Esophagus squamous epithelium (tissue), 5 donors: Measurements from ENCODE around the gene PRKCZ. TPM values are rescaled to one million over a fixed set of nuclear protein-coding genes. Genes with fewer than 3 reads are reported as not detected.

Source experiments
- DNase-seq: peaks from one replicate; lab custom pipeline; 2025; lab: John Stamatoyannopoulos, UW
- H3K27ac ChIP-seq, 4 donors: fragments of 200-600 bp; sonication (generic); one replicate each; pipeline ENCODE4 v1.5.1; 2016 to 2019; ENCODE audit warnings: mild to moderate bottlenecking in 1 of 4
- H3K27me3 ChIP-seq, 4 donors: fragments of 200-600 bp; sonication (generic); 1 replicate in 3 of 4; 2 replicates in 1 of 4; pipeline versions ENCODE4 v1.5.1 to v1.6.0; 2017 to 2021; ENCODE audit warnings: antibody characterized with exemption in 1 of 4
- H3K36me3 ChIP-seq, 3 donors: fragments of 200-600 bp; sonication (generic); one replicate each; pipeline ENCODE4 v1.5.1; 2016 to 2019
- H3K4me1 ChIP-seq, 3 donors: fragments of 200-600 bp; sonication (generic); one replicate each; pipeline ENCODE4 v1.5.1; 2017 to 2019
- H3K4me3 ChIP-seq, 4 donors: fragments of 200-600 bp; sonication (generic); 1 replicate in 3 of 4; 2 replicates in 1 of 4; pipeline ENCODE4 v1.5.1; 2016 to 2019; ENCODE audit warnings: mild to moderate bottlenecking in 2 of 4, moderate library complexity in 1 of 4
- H3K9me3 ChIP-seq, 3 donors: fragments of 200-600 bp; sonication (generic); one replicate each; pipeline ENCODE4 v1.5.1; 2016 to 2019
- POLR2A ChIP-seq, 4 donors: fragments of 450-650 bp; IDR thresholded peaks; one replicate each; pipeline ENCODE4 v1.6.1; 2017; ENCODE audit warnings: antibody characterized with exemption in 4 of 4, mild to moderate bottlenecking in 4 of 4, moderate library complexity in 3 of 4
- WGBS, 2 donors: methylation state at CpG; one replicate each; pipeline ENCODE4 v1.1.5; 2018; 5-methylcytosine and 5-hydroxymethylcytosine counted together
- intact Hi-C: fragments of 100-400 bp; cut with DNase I; formaldehyde crosslinking; loops from one replicate; pipeline ENCODE4 v1.15.0; 2022
- total RNA-seq, 4 donors: library from RNA; depleted of rRNA; stranded (reverse); fragments of >200 nt; gene quantifications; one replicate each; pipeline ENCODE4 v1.1.0, GENCODE V29; 2016
- TF ChIP-seq, protein P1 (sequence below), 6 experiments: fragments of 450-650 bp in 4 of 6; fragments of 200-600 bp in 2 of 6; sonication (generic) in 2 of 6; IDR thresholded peaks; one replicate each; pipeline ENCODE4 v1.5.1; 2016 to 2019; ENCODE audit warnings: antibody characterized with exemption in 6 of 6, mild to moderate bottlenecking in 4 of 6, moderate library complexity in 4 of 6
- donor health status: DM: yes; HTN: yes; CAD: no.

PRKCZ gene
- total RNA-seq, 4 donors from 2014 or later, result 14.5 to 23.8 (median 17.5) TPM

DNA sequence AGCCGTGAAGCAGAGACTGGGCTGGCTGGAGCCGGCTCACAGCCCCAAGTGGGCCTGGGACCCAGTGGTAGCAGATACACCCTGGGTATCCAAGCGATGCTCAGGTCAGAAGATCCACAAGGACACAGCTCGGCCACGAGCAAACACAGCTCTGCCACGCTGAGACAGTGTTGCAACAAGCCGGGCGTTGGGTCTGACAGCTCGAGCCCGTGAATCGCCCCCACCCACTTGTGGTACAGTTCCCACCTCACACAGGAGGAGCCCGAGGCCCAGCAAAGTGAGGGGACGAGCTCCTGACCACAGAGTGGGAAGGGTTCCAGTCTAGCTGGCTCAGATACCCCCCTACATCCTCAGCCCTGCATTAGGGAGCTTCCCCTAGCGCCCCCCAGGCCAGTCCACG is 8.9 kb upstream of the PRKCZ start:
- peaks cover 0 to 45% (median 0%) of the 10 kb centered on the region in 4 donors for H3K27me3 ChIP-seq
- TF ChIP-seq, protein P1, sequence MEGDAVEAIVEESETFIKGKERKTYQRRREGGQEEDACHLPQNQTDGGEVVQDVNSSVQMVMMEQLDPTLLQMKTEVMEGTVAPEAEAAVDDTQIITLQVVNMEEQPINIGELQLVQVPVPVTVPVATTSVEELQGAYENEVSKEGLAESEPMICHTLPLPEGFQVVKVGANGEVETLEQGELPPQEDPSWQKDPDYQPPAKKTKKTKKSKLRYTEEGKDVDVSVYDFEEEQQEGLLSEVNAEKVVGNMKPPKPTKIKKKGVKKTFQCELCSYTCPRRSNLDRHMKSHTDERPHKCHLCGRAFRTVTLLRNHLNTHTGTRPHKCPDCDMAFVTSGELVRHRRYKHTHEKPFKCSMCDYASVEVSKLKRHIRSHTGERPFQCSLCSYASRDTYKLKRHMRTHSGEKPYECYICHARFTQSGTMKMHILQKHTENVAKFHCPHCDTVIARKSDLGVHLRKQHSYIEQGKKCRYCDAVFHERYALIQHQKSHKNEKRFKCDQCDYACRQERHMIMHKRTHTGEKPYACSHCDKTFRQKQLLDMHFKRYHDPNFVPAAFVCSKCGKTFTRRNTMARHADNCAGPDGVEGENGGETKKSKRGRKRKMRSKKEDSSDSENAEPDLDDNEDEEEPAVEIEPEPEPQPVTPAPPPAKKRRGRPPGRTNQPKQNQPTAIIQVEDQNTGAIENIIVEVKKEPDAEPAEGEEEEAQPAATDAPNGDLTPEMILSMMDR (IDR thresholded peaks at IDR 0.05), result no peak
- no peak for TF ChIP-seq POLR2A (IDR thresholded peaks at IDR 0.05)
- H3K4me1 ChIP-seq, result peaks cover 6 to 29% (median 13%) of the 10 kb centered on the region in 3 donors
- H3K36me3 ChIP-seq, result no peaks in the 10 kb centered on the region
- no peak for DNase-seq
- no peaks in the 10 kb centered on the region for H3K9me3 ChIP-seq
- intact Hi-C loops, result no loop called here
- 74% methylated on average over 5 of the region's 15 CpGs; no CpG with 5 or more reads in 1 of the 2 donors for WGBS, 2 donors
- no peak overlapping the region for H3K4me3 ChIP-seq
- H3K27ac ChIP-seq, result no peak overlapping the region

DNA sequence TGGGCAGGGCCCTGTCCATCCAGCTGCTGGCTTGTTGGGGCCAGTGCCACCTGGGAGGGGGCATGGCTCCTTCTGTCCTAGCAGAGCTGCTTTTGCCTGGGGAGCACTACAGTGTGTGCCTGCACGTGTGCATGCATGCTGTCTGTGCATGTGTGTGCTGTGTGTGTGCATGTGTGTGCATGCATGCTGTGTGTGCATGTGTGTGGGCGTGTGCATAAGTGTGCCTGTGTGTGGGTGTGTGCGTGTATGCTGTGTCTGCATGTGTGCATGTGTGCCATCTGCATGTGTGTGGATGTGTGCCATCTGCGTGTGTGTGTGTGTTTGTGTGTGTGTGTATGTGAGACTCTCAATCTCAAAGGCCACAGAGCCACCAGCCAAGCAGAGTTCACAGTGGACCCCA is 8.3 kb upstream of the PRKCZ start:
- Histone ChIP-seq H3K36me3 (no peaks in the 10 kb centered on the region), H3K4me3 (no peak overlapping the region), H3K4me1 (peaks cover 6 to 33% (median 13%) of the 10 kb centered on the region in 3 donors), H3K9me3 (no peaks in the 10 kb centered on the region), H3K27me3 (peaks cover 0 to 51% (median 0%) of the 10 kb centered on the region in 4 donors), H3K27ac (no peak overlapping the region)
- intact Hi-C loops, result no loop called here
- DNase-seq, result no peak
- no peak for TF ChIP-seq POLR2A (IDR thresholded peaks at IDR 0.05)
- TF ChIP-seq, protein P1 (IDR thresholded peaks at IDR 0.05), result no peak
- 65 to 100% methylated on average over 1 to 4 of the region's 4 CpGs for WGBS, 2 donors

DNA sequence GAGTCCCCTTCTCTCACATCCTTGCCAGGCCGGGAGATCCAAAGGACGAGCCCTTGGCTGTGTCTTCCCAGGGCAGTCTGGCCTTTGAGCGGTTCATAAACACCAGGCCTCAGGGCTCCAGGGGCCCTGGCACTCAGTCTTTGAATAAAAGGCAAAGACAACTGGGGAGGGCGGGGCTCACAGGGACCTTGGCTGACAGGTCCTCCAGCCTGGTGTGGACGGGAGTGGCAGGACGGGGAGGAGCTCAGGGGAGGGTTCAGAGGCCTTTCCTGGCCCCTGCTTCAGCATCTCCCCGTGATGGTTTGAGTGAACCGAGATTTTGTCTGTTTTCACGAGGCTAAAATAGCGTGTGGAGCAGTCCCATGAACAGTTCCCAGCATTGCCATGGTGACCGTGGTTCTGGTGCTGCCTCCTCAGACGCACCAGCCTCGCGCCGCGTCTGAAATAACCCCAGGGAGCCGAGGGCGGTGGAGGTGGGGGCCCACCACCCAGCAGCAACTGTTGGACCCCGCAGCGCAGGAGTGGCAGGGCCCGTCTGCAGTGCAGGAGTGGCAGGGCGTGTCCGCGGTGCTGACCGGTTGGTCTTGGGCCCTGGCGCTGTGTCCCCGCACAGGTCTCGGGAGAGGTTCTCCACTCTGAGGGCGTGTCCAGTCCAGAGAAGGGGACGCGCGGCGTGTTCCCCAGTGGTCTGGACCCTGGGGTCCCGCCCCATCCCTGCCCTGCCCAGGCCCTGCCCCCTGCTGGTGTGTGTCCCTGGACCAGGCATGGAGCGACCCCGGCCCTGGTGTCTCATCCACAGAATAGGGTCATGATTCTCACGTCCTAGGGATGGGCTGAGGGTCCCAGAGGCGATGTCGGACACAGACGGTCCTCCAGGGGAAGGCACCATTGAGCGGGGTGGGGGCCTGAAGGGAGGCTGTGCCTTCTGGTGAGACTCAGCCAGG is 7.1 kb upstream of the PRKCZ start:
- Histone ChIP-seq H3K9me3 (no peaks in the 10 kb centered on the region), H3K27me3 (peaks cover 0 to 63% (median 0%) of the 10 kb centered on the region in 4 donors), H3K36me3 (no peaks in the 10 kb centered on the region), H3K4me3 (no peak overlapping the region), H3K4me1 (peaks cover 6 to 36% (median 13%) of the 10 kb centered on the region in 3 donors), H3K27ac (no peak overlapping the region)
- DNase-seq, result no peak
- TF ChIP-seq, protein P1 (IDR thresholded peaks at IDR 0.05), result no peak
- TF ChIP-seq POLR2A (IDR thresholded peaks at IDR 0.05), result no peak
- intact Hi-C loops, result no loop called here
- 67 to 78% methylated on average over 4 to 30 of the region's 41 CpGs for WGBS, 2 donors

DNA sequence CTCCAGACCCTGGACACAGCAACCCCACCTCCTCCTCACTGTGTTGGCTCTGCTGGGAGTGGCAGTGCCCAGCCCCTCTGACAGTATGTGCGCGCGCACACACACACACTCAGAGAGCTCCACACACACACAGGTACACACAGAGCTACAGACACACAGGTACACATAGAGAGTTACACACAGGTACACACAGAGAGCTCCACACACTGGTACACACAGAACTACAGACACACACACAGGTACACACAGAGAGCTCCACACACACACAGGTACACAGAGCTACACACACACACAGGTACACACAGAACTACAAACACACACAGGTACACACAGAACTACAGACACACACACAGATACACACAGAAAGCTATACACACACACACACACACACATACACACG is 6.3 kb upstream of the PRKCZ start:
- intact Hi-C loops, result no loop called here

More for the DNA sequence above, 6.3 kb upstream of the PRKCZ start:
- Histone ChIP-seq H3K36me3 (no peaks in the 10 kb centered on the region), H3K27me3 (peaks cover 0 to 71% (median 0%) of the 10 kb centered on the region in 4 donors), H3K4me3 (no peak overlapping the region), H3K27ac (no peak overlapping the region), H3K9me3 (no peaks in the 10 kb centered on the region), H3K4me1 (peaks cover 6 to 38% (median 13%) of the 10 kb centered on the region in 3 donors)
- 85 to 92% methylated on average over 1 to 2 of the region's 4 CpGs for WGBS, 2 donors
- TF ChIP-seq, protein P1 (IDR thresholded peaks at IDR 0.05), result no peak
- no peak for TF ChIP-seq POLR2A (IDR thresholded peaks at IDR 0.05)
- DNase-seq, result no peak
